Measurements from ENCODE around the gene TMSB10. TPM values are rescaled to one million over a fixed set of nuclear protein-coding genes. Genes with fewer than 3 reads are reported as not detected.

Gene TMSB10
- total RNA-seq, 2 experiments from 2014 or later, result 869 to 1,901 TPM

DNA sequence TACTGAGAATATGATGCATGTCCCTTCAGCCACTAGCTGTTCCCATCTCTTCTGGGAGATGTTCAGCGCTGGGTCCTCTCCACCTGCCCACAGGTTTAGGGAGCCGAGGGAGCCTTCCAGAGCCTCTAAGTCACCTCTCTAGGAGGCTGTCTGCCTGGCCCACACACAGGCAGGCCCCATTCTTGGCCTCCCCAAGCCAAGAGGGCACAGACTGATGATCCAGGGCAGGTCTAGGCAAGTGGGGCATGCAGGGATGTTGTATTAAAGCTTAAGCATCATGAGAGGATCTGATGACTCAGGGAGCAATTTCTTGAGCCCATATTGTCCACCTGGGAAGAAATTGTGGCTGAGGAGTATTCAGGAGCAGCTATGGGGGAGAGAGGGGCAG, 19.9 kb downstream of the TMSB10 start:
- H3K79me2 ChIP-seq (ENCODE audit: insufficient read depth, low read depth, low read length), result peaks cover 3% of the 10 kb centered on the region; the same call in 1 of the 2 replicates
- H3K36me3 ChIP-seq (ENCODE audit: insufficient read depth, low read length), result no peaks in the 10 kb centered on the region
- TF ChIP-seq, protein P1, sequence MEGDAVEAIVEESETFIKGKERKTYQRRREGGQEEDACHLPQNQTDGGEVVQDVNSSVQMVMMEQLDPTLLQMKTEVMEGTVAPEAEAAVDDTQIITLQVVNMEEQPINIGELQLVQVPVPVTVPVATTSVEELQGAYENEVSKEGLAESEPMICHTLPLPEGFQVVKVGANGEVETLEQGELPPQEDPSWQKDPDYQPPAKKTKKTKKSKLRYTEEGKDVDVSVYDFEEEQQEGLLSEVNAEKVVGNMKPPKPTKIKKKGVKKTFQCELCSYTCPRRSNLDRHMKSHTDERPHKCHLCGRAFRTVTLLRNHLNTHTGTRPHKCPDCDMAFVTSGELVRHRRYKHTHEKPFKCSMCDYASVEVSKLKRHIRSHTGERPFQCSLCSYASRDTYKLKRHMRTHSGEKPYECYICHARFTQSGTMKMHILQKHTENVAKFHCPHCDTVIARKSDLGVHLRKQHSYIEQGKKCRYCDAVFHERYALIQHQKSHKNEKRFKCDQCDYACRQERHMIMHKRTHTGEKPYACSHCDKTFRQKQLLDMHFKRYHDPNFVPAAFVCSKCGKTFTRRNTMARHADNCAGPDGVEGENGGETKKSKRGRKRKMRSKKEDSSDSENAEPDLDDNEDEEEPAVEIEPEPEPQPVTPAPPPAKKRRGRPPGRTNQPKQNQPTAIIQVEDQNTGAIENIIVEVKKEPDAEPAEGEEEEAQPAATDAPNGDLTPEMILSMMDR (conservative IDR thresholded peaks at IDR 0.05; ENCODE audit: low read length), result no peak
- TF ChIP-seq EZH2phosphoT487 (IDR thresholded peaks at IDR 0.05; ENCODE audit: borderline replicate concordance, low read depth, low read length), result no peak
- intact Hi-C loops (cut with micrococcal nuclease; ENCODE audit: unreplicated experiment), result loop anchor here (1.0 to 5.0 kb wide), 4 partner anchors 20 to 377 kb away; partner anchors contain the start of gene TMSB10
- POLR2A ChIA-PET, result interaction anchor here (0.5 to 2.4 kb wide), 12 partner anchors 13 to 93 kb away, joined by 3 to 22 read pairs (median 4); partner anchors contain the start of gene TMSB10
- BruUV-seq (replicated peaks), result no TSS peak
- no peaks in the 10 kb centered on the region for H3K9me3 ChIP-seq (ENCODE audit: low read length)
- H3K27ac ChIP-seq (ENCODE audit: low read depth, low read length, poor library complexity, severe bottlenecking), result peak overlapping the region; percentile 47
- peaks cover 32% of the 10 kb centered on the region for H3K4me1 ChIP-seq (ENCODE audit: insufficient read depth, low read length, poor library complexity, severe bottlenecking)
- peak overlapping the region; percentile 70 for H2AFZ ChIP-seq (ENCODE audit: low read length)
- no peak for DNase-seq (ENCODE audit: low spot score)
- H3K9me2 ChIP-seq (ENCODE audit: insufficient read depth, low read length), result no peaks in the 10 kb centered on the region
- CTCF ChIA-PET (ENCODE audit: unreplicated experiment), result interaction anchor here (0.6 to 2.2 kb wide), 8 partner anchors 15 to 519 kb away, joined by 3 to 30 read pairs (median 12); partner anchors contain the start of gene TMSB10
- peak overlapping the region; percentile 77 for H3K4me2 ChIP-seq (ENCODE audit: low read length)
- H3K4me3 ChIP-seq (ENCODE audit: low read depth, low read length, poor library complexity, severe bottlenecking), result peak overlapping the region; percentile 74
- H4K20me1 ChIP-seq (ENCODE audit: insufficient read depth, low read length), result no peaks in the 10 kb centered on the region

GRCh38 chr2:84925724-84926376, 20.4 kb downstream of the TMSB10 start:
- Histone ChIP-seq H3K4me3 (ENCODE audit: low read depth, low read length, poor library complexity, severe bottlenecking) (peak overlapping the region; percentile 74), H3K36me3 (ENCODE audit: insufficient read depth, low read length) (no peaks in the 10 kb centered on the region), H2AFZ (ENCODE audit: low read length) (peak overlapping the region; percentile 84), H3K79me2 (ENCODE audit: insufficient read depth, low read depth, low read length) (peaks cover 5% of the 10 kb centered on the region; the same call in 1 of the 2 replicates), H3K9me2 (ENCODE audit: insufficient read depth, low read length) (no peaks in the 10 kb centered on the region), H3K4me2 (ENCODE audit: low read length) (peak overlapping the region; percentile 77), H3K27ac (ENCODE audit: low read depth, low read length, poor library complexity, severe bottlenecking) (peak overlapping the region; percentile 80), H4K20me1 (ENCODE audit: insufficient read depth, low read length) (no peaks in the 10 kb centered on the region), H3K4me1 (ENCODE audit: insufficient read depth, low read length, poor library complexity, severe bottlenecking) (peaks cover 33% of the 10 kb centered on the region), H3K9me3 (ENCODE audit: low read length) (no peaks in the 10 kb centered on the region)
- peak; percentile 97 for DNase-seq (ENCODE audit: low spot score)
- BruUV-seq (replicated peaks), result no TSS peak
- ChIA-PET CTCF (ENCODE audit: unreplicated experiment) (interaction anchor here (0.6 to 2.2 kb wide), 14 partner anchors 9 to 519 kb away, joined by 3 to 30 read pairs (median 6); partner anchors contain the start of gene TMSB10), POLR2A (interaction anchor here (0.5 to 2.4 kb wide), 17 partner anchors 10 to 288 kb away, joined by 3 to 22 read pairs (median 4); partner anchors contain the start of gene TMSB10)
- TF ChIP-seq EZH2phosphoT487 (IDR thresholded peaks at IDR 0.05; ENCODE audit: borderline replicate concordance, low read depth, low read length), result no peak
- TF ChIP-seq, protein P1 (conservative IDR thresholded peaks at IDR 0.05; ENCODE audit: low read length), result peak; percentile 99
- intact Hi-C loops (cut with micrococcal nuclease; ENCODE audit: unreplicated experiment), result loop anchor here (1.0 to 5.0 kb wide), 6 partner anchors 20 to 376 kb away; partner anchors contain the start of gene TMSB10
